LoVo (cell line): ENCODE data around the gene KRT20.
"Not testable (repeated sequence)": the region's sequence is repeated elsewhere in the genome, so short reads cannot be mapped to it uniquely, and the experiment has no call there.

Experiments used
- DNase-seq: peaks from one replicate; pipeline ENCODE4 v3.0.0-alpha.2; 2016; ENCODE audit warnings: low spot score

The KRT20 gene, protein sequence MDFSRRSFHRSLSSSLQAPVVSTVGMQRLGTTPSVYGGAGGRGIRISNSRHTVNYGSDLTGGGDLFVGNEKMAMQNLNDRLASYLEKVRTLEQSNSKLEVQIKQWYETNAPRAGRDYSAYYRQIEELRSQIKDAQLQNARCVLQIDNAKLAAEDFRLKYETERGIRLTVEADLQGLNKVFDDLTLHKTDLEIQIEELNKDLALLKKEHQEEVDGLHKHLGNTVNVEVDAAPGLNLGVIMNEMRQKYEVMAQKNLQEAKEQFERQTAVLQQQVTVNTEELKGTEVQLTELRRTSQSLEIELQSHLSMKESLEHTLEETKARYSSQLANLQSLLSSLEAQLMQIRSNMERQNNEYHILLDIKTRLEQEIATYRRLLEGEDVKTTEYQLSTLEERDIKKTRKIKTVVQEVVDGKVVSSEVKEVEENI

DNA sequence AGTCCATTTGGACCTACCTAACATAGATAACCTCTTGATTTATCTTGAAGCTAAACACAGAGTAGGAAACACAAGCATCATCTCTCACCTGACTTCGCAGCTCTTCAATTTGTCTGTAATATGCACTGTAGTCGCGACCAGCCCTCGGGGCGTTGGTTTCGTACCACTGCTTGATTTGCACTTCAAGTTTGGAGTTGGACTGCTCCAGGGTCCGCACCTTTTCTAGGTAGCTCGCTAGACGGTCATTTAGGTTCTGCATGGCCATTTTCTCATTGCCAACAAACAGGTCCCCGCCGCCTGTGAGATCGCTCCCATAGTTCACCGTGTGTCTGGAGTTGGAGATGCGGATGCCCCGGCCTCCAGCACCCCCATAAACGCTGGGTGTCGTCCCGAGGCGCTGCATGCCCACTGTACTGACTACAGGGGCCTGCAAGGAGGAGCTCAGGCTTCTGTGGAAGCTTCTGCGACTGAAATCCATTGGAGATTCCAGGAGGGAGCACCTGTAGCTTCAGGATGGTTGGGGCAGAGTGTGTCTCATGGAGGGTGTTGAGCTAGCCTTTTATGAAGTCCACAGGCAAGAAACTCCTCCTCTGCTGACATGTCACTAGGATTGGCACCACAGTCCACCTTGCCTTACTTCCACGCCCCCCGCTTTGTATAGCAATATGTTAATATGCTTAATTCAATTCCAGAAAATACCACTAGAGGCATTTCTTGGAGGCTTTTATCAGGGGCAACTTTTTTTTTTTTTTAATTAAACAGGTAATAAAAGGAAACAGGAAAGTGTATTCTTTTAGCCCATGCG is at the start of gene KRT20:
TSS of gene KRT20 (minus strand) at position 535 of the 805 bp plus-strand sequence. CDS start at position 478, 57 bp downstream.
- DNase-seq = peak; percentile 34

DNA sequence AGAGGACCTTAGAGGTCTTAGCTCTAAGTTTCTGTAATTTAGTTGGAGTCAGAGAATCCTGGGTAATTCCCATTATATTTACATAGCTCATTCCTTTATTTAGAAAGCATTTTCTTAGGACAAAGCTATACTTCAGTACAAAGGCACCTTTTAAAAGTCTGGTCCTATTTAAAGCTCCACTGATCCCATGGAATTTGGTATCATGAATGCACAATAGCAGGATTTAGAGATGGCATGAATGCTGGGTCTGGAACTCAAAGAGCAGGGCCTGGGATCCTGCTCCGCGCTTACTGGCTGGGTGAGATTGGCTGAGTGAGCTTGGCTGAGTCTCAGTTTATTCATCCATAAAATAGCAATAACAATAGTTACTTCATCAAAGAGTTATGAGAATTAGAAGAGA is 47.6 kb upstream of the KRT20 start:
- no peak for DNase-seq

DNA sequence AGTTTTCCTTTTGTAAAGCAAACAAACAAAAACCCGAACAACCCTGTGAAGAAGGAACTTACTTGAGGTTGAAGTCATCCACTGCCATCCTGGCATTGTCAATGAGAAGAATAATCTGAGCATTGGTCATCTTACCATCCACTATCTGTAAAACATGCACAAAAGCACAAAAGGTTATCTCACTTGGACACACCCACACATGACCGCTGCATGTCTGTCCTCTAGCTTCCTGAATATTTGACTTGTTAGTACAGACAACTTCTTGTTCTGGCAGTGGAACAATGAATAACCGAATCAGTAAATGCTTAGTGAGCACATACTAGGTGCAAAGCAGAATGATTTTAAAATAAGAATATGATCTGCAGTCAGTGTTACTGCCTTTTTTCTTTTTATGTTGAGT is 46.3 kb upstream of the KRT20 start:
- no peak for DNase-seq

DNA sequence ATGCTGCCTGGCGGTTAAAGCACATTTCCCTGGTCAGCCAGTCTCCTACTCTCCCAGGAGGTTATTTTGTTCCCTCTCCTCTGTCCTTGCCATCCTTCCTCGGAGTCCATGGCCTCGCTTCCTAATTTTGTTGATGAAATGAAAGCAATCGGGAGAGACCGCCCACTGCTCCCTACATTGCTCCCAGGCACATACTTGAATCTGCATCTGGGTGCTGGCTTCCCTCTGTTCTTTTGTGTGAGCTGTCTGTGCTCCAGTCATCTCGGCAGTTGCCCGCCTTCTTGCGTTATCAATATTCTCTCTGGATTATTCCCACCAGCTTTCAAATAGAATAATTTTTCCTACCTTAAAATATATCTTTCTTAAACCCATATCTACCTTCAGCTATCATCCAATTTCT is 41.3 kb upstream of the KRT20 start:
- DNase-seq = no peak

DNA sequence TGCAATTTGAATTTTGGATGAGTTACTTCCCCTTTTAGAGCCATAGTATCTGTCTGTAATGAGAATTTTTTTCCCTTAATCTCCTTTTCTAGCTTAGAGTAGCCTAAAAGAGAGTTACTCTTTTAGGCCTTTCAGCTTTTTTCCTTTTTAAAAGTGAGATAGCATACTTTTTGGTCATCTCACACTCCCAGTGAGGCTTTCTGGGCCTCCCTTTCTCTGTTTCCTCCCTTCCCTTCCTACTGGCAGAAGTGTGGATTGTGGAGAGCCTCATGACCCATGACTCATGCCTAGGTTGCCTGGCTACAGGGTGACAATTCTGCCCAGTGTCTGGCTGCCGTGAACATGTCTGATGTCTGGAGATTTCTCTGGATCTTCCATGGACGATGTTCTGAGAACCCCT is 37.2 kb upstream of the KRT20 start:
- DNase-seq = peak; percentile 59

DNA sequence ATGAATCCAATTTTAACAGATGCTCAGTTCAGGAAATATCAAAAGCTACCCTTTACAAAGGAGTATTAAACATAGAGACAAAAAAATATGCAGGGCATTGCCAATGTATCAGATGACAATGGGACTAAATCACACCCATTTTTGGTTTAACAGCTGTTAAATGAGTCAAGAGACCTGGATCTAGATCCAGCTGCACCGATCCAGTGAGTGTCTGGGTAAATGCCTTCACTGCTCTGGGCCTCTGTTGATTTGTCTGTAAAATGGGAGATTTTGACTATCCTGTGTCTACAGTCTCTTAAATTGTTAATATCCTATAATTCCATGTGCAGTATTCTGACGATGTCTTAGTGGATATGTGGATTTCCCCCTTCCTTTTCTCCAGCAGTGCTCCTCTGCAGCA is 36.0 kb upstream of the KRT20 start:
- DNase-seq = no peak

DNA sequence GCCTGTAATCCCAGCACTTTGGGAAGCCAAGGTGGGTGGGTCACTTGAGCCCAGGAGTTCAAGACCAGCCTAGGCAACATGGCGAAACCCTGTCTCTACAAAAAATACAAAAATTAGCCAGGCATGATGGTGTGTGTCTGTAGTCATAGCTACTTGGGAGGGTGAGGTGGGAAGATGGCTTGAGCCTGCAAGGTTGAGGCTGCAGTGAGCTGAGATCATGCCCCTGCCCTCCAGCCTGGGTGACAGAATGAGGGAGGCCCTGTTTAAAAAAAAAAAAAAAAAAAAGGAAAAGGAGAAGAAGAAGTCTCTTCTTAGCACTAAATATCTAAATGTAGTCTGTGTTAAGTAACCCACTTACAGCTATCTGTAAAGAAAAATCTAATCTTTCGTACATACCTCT is 32.1 kb upstream of the KRT20 start:
- not testable (repeated sequence) for DNase-seq

DNA sequence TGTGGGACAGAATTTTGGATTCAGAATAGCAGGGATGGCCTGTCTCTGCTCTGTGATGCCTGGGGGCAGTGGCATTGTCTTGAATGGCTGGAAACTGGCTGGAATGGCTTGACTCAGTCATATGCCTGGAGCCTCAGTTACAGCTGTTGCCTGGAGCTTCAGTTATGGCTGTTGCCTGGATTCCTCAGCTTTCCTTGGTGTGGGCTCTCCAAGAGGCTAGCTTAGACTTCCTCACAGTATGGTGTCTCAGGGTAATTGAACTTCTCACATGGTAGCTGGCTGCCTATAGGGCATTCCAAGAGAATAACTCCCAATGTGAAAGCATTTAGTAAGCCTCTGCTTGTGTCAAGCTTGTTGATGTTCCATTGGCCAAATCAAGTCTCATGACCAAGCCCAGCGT is 31.3 kb upstream of the KRT20 start:
- DNase-seq = no peak

DNA sequence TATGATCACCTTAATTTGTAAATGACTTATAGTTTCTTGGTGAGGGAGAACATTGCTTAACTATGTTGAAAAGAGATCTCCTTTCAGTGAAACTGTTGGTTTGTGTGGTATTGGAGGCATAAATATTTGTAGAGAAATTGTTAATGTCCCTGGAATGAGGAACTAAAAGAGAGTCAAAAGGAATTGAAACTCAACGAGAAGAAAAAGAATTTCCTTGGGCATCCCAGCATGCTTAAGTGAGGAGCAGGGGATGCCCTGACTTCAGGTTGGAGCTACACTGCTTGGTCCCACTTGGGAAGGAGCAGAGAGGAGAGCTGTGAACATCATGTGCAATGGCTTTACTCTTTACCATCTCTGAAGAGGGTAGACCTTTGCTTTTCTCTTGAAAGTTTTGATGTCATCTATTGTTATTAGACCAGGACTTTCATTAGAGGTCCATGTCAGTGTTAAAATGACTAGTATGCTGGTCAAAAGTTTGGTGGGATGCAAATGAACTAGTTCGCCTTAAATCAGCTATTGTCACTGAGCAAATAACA is 30.7 kb upstream of the KRT20 start:
- DNase-seq = peak; percentile 26

DNA sequence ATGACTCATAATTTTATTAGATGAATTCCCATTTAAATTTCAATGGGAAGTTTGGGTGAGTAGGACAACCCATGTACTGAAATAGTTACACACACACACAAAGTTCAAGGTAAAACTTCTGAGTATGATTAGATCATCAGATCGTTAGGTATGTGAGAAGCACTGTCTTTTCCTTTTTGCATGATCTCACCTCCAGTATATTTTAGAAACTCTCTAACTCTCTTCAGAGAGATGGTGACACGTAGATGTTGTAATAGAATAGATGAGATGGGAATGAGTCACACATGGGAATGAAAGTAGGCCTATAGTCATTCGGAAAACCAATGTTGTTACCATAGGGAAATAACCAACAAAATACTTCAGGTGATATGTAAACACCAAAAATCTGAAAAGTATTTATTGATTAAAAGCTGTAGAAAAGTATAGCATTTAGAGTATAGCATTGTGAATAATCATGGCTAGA is 30.2 kb upstream of the KRT20 start:
- DNase-seq = peak; percentile 61

DNA sequence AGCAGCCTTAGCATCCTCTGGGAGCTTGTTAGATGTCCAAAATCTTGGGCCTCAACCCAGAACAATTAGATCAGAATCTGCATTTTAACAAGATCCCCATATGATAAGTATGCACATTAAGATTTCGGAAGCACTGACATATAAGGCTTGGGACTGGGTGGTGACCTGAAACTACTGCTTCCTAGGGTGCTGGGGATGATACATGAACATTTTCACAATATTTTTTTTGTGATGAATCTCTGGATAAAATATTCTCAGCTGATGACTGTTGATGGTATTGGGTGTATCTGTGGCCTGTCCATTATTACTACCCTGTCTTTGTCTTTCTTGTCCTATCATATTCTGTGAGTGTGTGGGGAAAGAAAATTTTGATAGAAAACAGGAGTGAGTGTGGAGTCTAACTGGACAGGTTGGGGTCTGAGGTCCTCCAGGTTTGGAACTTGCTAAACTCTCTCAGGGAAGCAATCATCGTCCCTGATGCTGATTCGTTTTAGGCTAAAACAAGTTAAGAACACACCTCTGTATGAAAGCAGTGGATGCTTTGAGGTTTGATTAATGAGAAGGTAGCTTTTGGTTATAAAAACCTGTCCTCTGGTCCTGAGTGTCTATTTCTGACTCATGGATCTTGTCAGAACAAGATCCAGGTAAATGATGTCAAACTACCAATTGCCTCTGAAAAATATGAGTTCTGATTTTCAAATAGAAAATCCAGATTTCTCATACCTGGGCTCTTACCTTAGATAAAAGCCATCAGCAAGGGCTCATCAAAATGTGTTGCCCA is 29.2 kb upstream of the KRT20 start:
- no peak for DNase-seq

DNA sequence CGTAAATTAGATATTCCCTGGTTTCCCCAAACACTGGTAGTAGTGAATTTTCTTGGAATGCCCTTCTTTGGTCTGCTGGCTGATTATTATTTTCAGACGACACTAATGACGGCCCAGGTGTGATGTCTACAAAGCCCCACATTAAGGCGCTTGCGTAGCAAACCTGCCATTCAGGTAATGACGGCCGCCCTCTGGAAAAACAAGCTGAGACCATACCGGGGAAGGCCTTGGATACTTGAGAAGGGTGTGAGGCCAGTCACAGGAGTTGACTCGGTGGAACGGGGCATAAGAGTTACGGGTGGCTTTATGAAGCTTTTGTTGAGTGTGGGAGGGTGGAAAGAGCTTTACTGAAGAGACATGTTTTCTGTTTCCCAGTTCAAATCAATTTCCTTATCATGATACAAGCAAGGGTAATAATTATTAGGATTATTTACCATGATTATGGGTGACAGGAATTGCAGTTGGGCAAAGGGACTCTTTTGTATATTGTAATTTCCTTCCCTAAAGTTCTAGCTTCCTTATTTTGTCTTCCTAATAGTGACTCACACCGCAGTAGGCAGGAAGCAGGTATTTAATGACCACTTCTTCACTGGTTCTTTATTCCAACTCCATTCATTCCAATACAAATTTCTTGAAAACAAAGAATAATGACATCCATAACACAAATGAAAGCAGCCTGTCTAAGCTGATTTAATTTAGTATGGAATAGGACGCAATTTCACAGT is 27.6 kb upstream of the KRT20 start:
- DNase-seq = no peak

DNA sequence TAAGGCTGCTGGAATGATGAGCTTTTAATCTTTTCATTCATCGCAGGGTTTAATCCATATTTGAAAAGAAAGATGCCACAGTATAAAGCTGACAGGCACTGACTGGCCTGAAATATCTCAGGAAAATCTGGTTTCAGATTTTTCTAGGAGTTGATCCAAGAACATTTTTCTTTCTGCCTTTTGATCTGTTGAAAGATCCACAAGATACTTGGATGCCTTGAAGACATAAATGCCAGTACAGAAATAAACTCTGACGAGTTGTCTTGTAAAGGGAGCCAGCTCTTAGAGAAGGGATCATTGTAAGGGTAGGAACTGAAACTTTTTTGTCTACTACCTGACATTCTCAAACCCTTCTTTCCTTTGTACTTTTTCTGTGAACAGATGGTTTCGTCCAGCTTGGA is 25.4 kb upstream of the KRT20 start:
- no peak for DNase-seq

DNA sequence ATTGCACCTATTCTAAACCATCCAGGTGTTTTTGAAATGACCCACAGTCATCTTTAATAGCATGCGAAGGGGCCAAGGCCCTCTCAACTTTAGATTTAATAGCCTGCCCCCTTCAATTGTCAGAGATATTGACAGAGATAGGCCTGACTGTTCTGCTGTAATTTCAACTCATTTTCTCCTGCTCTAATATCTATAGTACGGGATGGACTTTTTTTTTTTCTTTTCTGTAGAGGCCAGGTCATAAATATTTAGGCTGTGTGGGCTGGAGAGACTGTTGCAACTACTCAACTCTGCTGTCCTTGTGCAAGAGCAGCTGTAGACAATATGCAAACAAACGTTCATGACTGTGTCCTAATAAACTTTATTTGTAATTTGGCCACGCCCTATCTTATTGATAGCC is 24.7 kb upstream of the KRT20 start:
- DNase-seq = no peak

DNA sequence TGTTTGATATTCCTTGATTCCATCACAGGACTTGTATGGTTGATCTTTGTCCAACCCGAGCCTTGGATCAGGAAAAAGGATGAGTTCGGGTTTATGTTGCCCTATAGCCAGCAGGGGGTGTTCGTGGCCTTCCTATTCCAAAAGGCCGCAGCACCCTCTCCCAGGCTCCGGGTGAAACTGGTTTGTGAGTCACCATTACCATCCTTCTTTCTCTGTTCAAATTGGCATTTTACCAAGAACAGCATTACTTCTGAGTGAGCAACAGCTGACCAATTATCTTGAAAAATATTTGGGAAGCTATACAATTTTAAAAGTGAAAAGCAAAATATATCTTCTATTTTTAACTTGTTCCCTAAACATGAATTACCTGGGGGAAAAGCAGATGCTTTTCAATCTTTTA is 24.3 kb upstream of the KRT20 start:
- DNase-seq = peak; percentile 96

DNA sequence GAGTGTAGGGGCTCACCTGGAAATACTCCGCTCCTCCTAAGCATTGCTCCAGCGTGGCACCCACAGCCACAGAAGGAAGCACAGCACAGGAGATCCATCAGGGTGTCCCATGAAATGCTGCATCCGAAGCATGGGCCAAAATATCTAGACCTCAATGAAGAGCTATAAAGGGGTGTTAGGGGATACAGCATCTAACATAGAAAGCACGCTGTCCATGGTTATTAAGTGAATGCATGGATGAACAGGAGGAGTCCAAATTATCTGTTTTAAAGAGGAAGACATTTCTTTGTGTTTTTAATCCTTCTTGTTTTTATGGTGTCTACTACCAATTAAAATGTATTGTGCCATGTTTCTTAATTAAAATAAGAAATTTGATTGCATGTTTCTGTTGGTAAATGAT is 21.6 kb upstream of the KRT20 start:
- no peak for DNase-seq

DNA sequence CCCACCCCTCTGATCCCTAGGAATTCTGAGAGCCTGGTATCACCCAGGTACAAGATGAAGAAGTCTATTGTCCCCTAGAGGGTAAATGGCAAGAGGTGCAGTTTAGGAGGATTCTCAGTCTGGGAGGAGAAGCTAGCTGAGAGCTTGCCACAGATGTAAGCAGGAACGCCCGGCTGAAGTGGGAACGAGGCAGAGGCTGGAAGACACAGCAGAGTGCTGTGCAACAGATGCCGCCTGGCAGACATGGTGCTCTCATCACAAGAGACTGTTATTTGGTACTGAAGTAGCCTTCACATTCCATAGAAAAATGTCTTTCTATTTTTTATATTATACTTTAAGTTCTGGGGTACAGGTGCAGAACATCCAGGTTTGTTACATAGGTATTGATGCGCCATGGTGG is 20.3 kb upstream of the KRT20 start:
- DNase-seq = no peak

DNA sequence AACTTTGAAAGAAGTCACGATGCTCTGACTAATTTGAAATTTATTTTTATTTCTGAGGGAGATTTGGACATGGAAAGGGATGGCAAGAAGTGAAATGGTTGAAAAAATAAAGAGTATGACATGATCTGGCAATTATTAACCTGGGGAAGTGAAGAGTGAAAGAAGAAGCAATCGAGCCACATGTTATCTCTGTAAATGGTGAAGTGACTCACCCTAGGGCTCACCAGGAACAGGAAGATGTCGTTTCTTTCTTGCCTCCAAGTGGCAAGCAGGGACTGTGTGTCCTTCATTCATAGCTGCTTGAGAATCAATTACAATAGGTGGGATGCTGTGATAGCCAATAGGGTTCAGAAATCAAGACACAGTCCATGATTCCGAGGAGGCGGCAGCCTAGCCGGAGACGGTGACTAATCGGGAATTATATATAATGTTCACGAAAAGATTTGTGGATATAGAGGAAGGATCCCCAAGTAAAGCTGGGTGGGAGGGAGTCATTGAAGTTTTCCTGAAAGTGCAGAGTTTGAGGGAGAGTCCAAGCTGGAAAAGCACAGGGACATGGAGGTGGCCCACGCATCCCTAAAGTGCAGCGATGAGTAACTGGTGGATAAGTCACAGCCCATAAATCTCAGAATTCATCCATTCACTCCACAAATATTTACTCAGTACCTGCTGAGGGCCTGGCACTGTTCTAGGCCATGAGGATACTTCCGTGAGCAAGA is 18.2 kb upstream of the KRT20 start:
- peak; percentile 89 for DNase-seq

DNA sequence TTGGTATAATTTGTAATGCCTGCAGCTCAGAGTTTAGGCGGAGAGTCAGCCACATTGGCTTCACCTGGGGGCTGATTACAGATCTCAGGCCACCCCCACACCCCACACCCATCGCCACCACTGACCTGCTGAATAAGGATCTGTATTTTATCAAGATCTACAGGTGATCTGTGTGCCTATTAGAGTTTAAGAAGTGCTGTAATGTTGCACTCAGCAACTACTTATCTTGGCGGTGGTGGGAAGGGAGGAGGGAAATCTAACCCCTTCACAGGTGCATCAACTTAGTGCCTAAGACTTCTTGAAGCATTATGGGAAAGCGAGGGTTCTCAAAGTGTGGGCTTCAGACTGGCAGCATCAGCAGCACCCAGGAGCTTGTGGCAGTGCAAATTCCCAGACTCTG is 17.5 kb upstream of the KRT20 start:
- no peak for DNase-seq

DNA sequence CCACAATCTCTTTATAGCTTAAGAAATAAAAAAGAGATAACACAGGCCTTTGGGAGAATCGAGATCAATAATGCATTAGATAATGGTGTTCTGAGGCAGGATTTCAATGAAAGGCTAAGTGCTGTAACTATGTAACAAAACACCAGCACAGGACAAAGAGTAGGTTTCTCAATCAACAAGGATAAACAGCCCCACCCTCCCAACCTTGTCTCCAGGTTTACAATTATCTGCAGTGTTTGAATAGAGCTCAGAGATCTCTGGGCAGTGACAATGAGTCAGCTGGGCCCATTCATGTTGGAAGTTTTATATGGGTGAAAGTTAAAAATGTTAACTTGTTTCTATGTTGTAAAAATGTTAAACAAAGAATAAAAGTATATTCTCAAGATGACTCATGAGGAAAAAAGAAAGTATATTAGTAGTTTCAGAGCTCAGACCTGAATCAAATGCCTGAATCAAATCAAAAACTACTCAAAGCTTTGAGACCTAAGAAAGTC is 17.0 kb upstream of the KRT20 start:
- DNase-seq = peak; percentile 91
